ENCODE measurements around the gene VAV3.

The VAV3 gene

GRCh38 chr1:107637101-107637500, 327.9 kb downstream of the VAV3 start:
- H3K79me2 ChIP-seq (ENCODE audit: control insufficient read depth, low read length) = no peaks in the 10 kb centered on the region
- H3K36me3 ChIP-seq (ENCODE audit: control insufficient read depth, low read length) = no peaks in the 10 kb centered on the region
- no peaks in the 10 kb centered on the region for H4K20me1 ChIP-seq (ENCODE audit: control insufficient read depth, insufficient read depth, low read depth, low read length)
- H3K9me3 ChIP-seq (ENCODE audit: control insufficient read depth, insufficient read depth, low read length) = no peaks in the 10 kb centered on the region
- TF ChIP-seq EZH2phosphoT487 (IDR thresholded peaks at IDR 0.05; ENCODE audit: borderline replicate concordance, low read length) (no peak), CTCF (IDR thresholded peaks at IDR 0.05; ENCODE audit: low read depth, low read length, poor library complexity, severe bottlenecking) (no peak)
- no peaks in the 10 kb centered on the region for H3K9me2 ChIP-seq (replicated peaks; ENCODE audit: control insufficient read depth, low read length)
- no peaks in the 10 kb centered on the region for H3K27me3 ChIP-seq (ENCODE audit: control insufficient read depth, low read length)
- H3K4me2 ChIP-seq (ENCODE audit: low read length) = no peak overlapping the region
- no peak overlapping the region for H3K27ac ChIP-seq (ENCODE audit: low read depth, low read length)
- no peaks in the 10 kb centered on the region for H3F3A ChIP-seq (ENCODE audit: control insufficient read depth, insufficient read depth)
- H3K4me3 ChIP-seq (ENCODE audit: low read length) = no peak overlapping the region
- H3K4me1 ChIP-seq (ENCODE audit: control insufficient read depth, low read length) = no peaks in the 10 kb centered on the region

GRCh38 chr1:107633596-107633995, 331.4 kb downstream of the VAV3 start:
- H3K9me3 ChIP-seq (ENCODE audit: control insufficient read depth, insufficient read depth, low read length) = no peaks in the 10 kb centered on the region
- TF ChIP-seq EZH2phosphoT487 (IDR thresholded peaks at IDR 0.05; ENCODE audit: borderline replicate concordance, low read length) (no peak), CTCF (IDR thresholded peaks at IDR 0.05; ENCODE audit: low read depth, low read length, poor library complexity, severe bottlenecking) (no peak)
- no peaks in the 10 kb centered on the region for H3K36me3 ChIP-seq (ENCODE audit: control insufficient read depth, low read length)
- H3K4me1 ChIP-seq (ENCODE audit: control insufficient read depth, low read length) = no peaks in the 10 kb centered on the region
- H4K20me1 ChIP-seq (ENCODE audit: control insufficient read depth, insufficient read depth, low read depth, low read length) = no peaks in the 10 kb centered on the region
- no peaks in the 10 kb centered on the region for H3F3A ChIP-seq (ENCODE audit: control insufficient read depth, insufficient read depth)
- H3K4me2 ChIP-seq (ENCODE audit: low read length) = no peak overlapping the region
- no peaks in the 10 kb centered on the region for H3K79me2 ChIP-seq (ENCODE audit: control insufficient read depth, low read length)
- no peaks in the 10 kb centered on the region for H3K27me3 ChIP-seq (ENCODE audit: control insufficient read depth, low read length)
- H3K27ac ChIP-seq (ENCODE audit: low read depth, low read length) = no peak overlapping the region
- no peaks in the 10 kb centered on the region for H3K9me2 ChIP-seq (replicated peaks; ENCODE audit: control insufficient read depth, low read length)
- H3K4me3 ChIP-seq (ENCODE audit: low read length) = no peak overlapping the region

GRCh38 chr1:107626073-107626796, 338.7 kb downstream of the VAV3 start:
- no peaks in the 10 kb centered on the region for H3K4me1 ChIP-seq (ENCODE audit: control insufficient read depth, low read length)
- H3K4me2 ChIP-seq (ENCODE audit: low read length) = no peak overlapping the region
- H3F3A ChIP-seq (ENCODE audit: control insufficient read depth, insufficient read depth) = no peaks in the 10 kb centered on the region
- no peak for TF ChIP-seq CTCF (IDR thresholded peaks at IDR 0.05; ENCODE audit: low read depth, low read length, poor library complexity, severe bottlenecking)
- no peaks in the 10 kb centered on the region for H3K9me3 ChIP-seq (ENCODE audit: control insufficient read depth, insufficient read depth, low read length)
- no peaks in the 10 kb centered on the region for H4K20me1 ChIP-seq (ENCODE audit: control insufficient read depth, insufficient read depth, low read depth, low read length)
- H3K27ac ChIP-seq (ENCODE audit: low read depth, low read length) = no peak overlapping the region
- no peaks in the 10 kb centered on the region for H3K36me3 ChIP-seq (ENCODE audit: control insufficient read depth, low read length)
- no peaks in the 10 kb centered on the region for H3K79me2 ChIP-seq (ENCODE audit: control insufficient read depth, low read length)
- no peak overlapping the region for H3K4me3 ChIP-seq (ENCODE audit: low read length)
- no peaks in the 10 kb centered on the region for H3K27me3 ChIP-seq (ENCODE audit: control insufficient read depth, low read length)
- no peaks in the 10 kb centered on the region for H3K9me2 ChIP-seq (replicated peaks; ENCODE audit: control insufficient read depth, low read length)
